GM12873 (cell line): Measurements from ENCODE around the gene ZNF334.

Source experiments
- CTCF ChIP-seq: IDR thresholded peaks from 2 replicates; pipeline ENCODE4 v1.5.1; 2012; ENCODE audit warnings: low read depth, mild to moderate bottlenecking, moderate library complexity, low read length, control low read depth; ENCODE audit not compliant: insufficient read depth; ENCODE audit errors: missing control alignments

ZNF334 gene

GRCh38 chr20:46550461-46550860 lies 37.1 kb upstream of the ZNF334 start, which contains the start of gene OCSTAMP:
Gene OCSTAMP (minus strand): TSS chr20:46550654. CDS start chr20:46550560, 94 bp downstream.
- no peak for TF ChIP-seq CTCF

GRCh38 chr20:46549188-46549972 lies 36.0 kb upstream of the ZNF334 start:
- TF ChIP-seq CTCF: peak; percentile 29

GRCh38 chr20:46548688-46549087 lies 35.3 kb upstream of the ZNF334 start:
- TF ChIP-seq CTCF: no peak

- TF ChIP-seq CTCF: no peak
These were observed 34.6 kb upstream of the ZNF334 start for GRCh38 chr20:46547995-46548394.

GRCh38 chr20:46546936-46547335 lies 33.6 kb upstream of the ZNF334 start:
- TF ChIP-seq CTCF: no peak

- TF ChIP-seq CTCF: no peak
These were observed 32.9 kb upstream of the ZNF334 start for GRCh38 chr20:46546298-46546697.

- no peak for TF ChIP-seq CTCF
These were observed 32.4 kb upstream of the ZNF334 start for GRCh38 chr20:46545827-46546138.
